Measurements from ENCODE around the gene KASH5.

GRCh38 chr19:49380391-49380790, 7.7 kb upstream of the KASH5 start:
- TF ChIP-seq MAX (CRISPR knock-in tag; IDR thresholded peaks at IDR 0.05): no peak
- no peak for TF ChIP-seq CTCF (IDR thresholded peaks at IDR 0.05)
- TF ChIP-seq EMX1 (CRISPR knock-in tag; IDR thresholded peaks at IDR 0.05): no peak
- no peak for TF ChIP-seq SMAD3 (CRISPR knock-in tag; IDR thresholded peaks at IDR 0.05; ENCODE audit: borderline replicate concordance)
- no peak for TF ChIP-seq FOXK1 (CRISPR knock-in tag; IDR thresholded peaks at IDR 0.05)
- no peak for TF ChIP-seq FOXJ3 (CRISPR knock-in tag; IDR thresholded peaks at IDR 0.05; ENCODE audit: borderline replicate concordance)
- TF ChIP-seq FOXP4 (CRISPR knock-in tag; IDR thresholded peaks at IDR 0.05): no peak
- TF ChIP-seq USF2 (CRISPR knock-in tag; IDR thresholded peaks at IDR 0.05): no peak
- no peak for TF ChIP-seq JUN (CRISPR knock-in tag; IDR thresholded peaks at IDR 0.05)
- no peak for TF ChIP-seq ZBTB21 (CRISPR knock-in tag; IDR thresholded peaks at IDR 0.05; ENCODE audit: borderline replicate concordance)
- TF ChIP-seq GABPB1 (CRISPR knock-in tag; IDR thresholded peaks at IDR 0.05): no peak
- no peak for TF ChIP-seq NR3C1 (CRISPR knock-in tag; conservative IDR thresholded peaks at IDR 0.05; ENCODE audit: low read depth)
- no peak for TF ChIP-seq CREB1 (CRISPR knock-in tag; IDR thresholded peaks at IDR 0.05)
- TF ChIP-seq ZNF281 (CRISPR knock-in tag; IDR thresholded peaks at IDR 0.05): no peak
